HUES64 (cell line): ENCODE data around the gene SARS1.

Experiments used
- H3K27ac ChIP-seq: 2 replicates; pipeline ENCODE4 v1.7.0; 2013; ENCODE audit warnings: low read depth, low read length, inconsistent platforms
- H3K27me3 ChIP-seq: 2 replicates; pipeline ENCODE4 v1.6.1; 2013; ENCODE audit warnings: mild to moderate bottlenecking, low read length; ENCODE audit not compliant: insufficient read depth
- H3K36me3 ChIP-seq: 2 replicates; pipeline ENCODE4 v1.6.1; 2013; ENCODE audit warnings: mild to moderate bottlenecking, low read length; ENCODE audit not compliant: insufficient read depth
- H3K4me1 ChIP-seq: 2 replicates; pipeline ENCODE4 v1.6.1; 2013; ENCODE audit warnings: mild to moderate bottlenecking, low read length, moderate library complexity; ENCODE audit not compliant: insufficient read depth
- H3K4me3 ChIP-seq: 2 replicates; pipeline ENCODE4 v1.5.1; 2013; ENCODE audit warnings: mild to moderate bottlenecking, low read length, moderate library complexity
- H3K9ac ChIP-seq: 2 replicates; pipeline ENCODE4 v1.6.1; 2013; ENCODE audit warnings: mild to moderate bottlenecking, low read depth, low read length
- H3K9me3 ChIP-seq: 2 replicates; pipeline ENCODE4 v1.6.1; 2013; ENCODE audit warnings: low read depth, low read length; ENCODE audit not compliant: insufficient read depth
- WGBS: fragments of 150-250, 120-280 bp; methylation state at CpG from one replicate; pipeline ENCODE4 v1.1.7; 2013; ENCODE audit warnings: missing lambda C conversion rate; 5-methylcytosine and 5-hydroxymethylcytosine counted together

Gene SARS1

DNA sequence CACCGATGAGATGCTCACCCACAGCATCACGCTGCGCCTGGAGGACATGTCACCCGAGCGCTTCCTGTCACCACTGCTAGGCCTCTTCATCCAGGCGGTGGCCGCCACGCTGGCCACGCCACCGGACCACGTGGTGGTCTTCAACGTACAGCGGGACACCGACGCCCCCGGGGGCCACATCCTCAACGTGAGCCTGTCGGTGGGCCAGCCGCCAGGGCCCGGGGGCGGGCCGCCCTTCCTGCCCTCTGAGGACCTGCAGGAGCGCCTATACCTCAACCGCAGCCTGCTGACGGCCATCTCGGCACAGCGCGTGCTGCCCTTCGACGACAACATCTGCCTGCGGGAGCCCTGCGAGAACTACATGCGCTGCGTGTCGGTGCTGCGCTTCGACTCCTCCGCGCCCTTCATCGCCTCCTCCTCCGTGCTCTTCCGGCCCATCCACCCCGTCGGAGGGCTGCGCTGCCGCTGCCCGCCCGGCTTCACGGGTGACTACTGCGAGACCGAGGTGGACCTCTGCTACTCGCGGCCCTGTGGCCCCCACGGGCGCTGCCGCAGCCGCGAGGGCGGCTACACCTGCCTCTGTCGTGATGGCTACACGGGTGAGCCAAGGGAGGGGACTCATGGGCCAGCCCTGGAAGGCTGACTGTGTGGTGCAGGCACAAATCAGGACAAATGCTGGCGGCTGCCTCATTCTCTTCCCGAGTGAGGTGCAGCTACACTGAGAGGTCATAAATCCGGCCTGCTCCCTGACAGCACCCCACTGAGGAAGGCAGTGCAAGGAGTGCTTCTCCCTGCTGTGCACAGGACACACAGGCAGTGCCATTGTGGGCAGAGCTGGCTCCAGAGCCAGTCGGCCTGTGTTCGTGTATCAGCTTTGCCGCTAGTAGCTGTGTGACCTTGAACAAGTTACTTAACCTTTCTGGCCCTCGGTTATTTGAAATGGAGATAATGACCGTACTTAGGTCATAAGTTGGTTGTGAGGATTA is 45.1 kb downstream of the SARS1 start:
- Histone ChIP-seq H3K9me3 (no peaks in the 10 kb centered on the region), H3K9ac (no peak overlapping the region), H3K27me3 (no peaks in the 10 kb centered on the region), H3K4me1 (peaks cover 32% of the 10 kb centered on the region), H3K4me3 (no peak overlapping the region), H3K27ac (no peak overlapping the region), H3K36me3 (peaks cover 14% of the 10 kb centered on the region)
- 94% methylated on average over 69 of the region's 69 CpGs for WGBS

- Histone ChIP-seq H3K4me1 (peaks cover 21% of the 10 kb centered on the region), H3K9ac (no peak overlapping the region), H3K36me3 (peaks cover 19% of the 10 kb centered on the region), H3K4me3 (no peak overlapping the region), H3K27me3 (no peaks in the 10 kb centered on the region), H3K27ac (peak overlapping the region; percentile 55; the same call in 1 of the 2 replicates), H3K9me3 (no peaks in the 10 kb centered on the region)
- WGBS, result 69% methylated on average over 6 of the region's 7 CpGs
These were observed 46.2 kb downstream of the SARS1 start for GRCh38 chr1:109259674-109260557.

- no peak overlapping the region for H3K27ac ChIP-seq
- peaks cover 30% of the 10 kb centered on the region for H3K36me3 ChIP-seq
- 96% methylated on average over 16 of the region's 16 CpGs for WGBS
- H3K9ac ChIP-seq, result no peak overlapping the region
- peaks cover 14% of the 10 kb centered on the region; the same call in 1 of the 2 replicates for H3K4me1 ChIP-seq
- no peaks in the 10 kb centered on the region for H3K9me3 ChIP-seq
- no peak overlapping the region for H3K4me3 ChIP-seq
- H3K27me3 ChIP-seq, result no peaks in the 10 kb centered on the region
These were observed 47.3 kb downstream of the SARS1 start for GRCh38 chr1:109261006-109261405.

DNA sequence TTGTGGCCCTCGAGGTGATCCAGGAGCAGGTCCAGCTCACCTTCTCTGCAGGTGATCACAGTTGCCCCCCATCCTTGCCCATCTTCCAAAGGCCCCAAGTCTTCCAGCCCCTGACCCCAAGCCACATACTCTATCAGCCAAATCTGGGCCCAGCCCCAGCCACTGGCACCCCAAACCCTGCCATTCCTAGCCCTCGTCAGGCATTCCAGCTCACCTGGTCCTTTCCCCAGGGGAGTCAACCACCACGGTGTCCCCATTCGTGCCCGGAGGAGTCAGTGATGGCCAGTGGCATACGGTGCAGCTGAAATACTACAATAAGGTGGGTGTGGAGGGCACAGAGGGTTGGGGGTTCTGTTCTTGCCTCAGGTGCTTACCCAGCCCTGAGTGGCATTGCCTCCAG is 47.9 kb downstream of the SARS1 start:
- Histone ChIP-seq H3K4me1 (peaks cover 14% of the 10 kb centered on the region; the same call in 1 of the 2 replicates), H3K9me3 (no peaks in the 10 kb centered on the region), H3K27me3 (no peaks in the 10 kb centered on the region), H3K9ac (no peak overlapping the region), H3K4me3 (no peak overlapping the region), H3K27ac (no peak overlapping the region), H3K36me3 (peaks cover 32% of the 10 kb centered on the region)
- WGBS, result 97% methylated on average over 6 of the region's 6 CpGs

DNA sequence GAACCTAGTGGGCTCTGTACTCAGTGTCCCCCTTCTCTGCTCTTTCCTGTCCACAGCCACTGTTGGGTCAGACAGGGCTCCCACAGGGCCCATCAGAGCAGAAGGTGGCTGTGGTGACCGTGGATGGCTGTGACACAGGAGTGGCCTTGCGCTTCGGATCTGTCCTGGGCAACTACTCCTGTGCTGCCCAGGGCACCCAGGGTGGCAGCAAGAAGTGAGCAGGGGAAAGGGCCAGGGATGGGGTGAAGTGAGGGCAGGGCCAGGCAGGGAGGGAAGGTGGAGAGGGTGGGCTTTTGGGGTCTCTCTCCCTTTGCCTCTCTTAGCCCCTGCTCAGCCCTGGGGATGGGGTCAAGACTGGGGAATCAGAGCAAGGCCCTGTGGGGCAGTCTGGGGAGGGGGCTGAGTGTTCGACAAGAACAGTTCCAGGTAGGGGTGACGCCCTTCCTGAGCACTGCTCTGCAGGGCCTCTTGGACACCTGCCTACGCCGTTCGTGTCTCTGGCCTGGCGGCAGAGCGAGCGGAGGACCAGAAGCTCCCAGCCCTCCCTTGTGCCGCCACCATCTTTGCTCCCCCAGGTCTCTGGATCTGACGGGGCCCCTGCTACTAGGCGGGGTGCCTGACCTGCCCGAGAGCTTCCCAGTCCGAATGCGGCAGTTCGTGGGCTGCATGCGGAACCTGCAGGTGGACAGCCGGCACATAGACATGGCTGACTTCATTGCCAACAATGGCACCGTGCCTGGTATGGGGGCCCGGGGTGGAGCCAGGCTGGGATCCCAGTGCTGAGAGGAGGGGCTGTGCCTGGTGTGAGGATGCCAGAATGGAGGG is 48.7 kb downstream of the SARS1 start:
- Histone ChIP-seq H3K9ac (no peak overlapping the region), H3K9me3 (no peaks in the 10 kb centered on the region), H3K27me3 (no peaks in the 10 kb centered on the region), H3K4me1 (peaks cover 14% of the 10 kb centered on the region; the same call in 1 of the 2 replicates), H3K4me3 (no peak overlapping the region), H3K27ac (no peak overlapping the region), H3K36me3 (peaks cover 35% of the 10 kb centered on the region)
- 93% methylated on average over 22 of the region's 22 CpGs for WGBS

DNA sequence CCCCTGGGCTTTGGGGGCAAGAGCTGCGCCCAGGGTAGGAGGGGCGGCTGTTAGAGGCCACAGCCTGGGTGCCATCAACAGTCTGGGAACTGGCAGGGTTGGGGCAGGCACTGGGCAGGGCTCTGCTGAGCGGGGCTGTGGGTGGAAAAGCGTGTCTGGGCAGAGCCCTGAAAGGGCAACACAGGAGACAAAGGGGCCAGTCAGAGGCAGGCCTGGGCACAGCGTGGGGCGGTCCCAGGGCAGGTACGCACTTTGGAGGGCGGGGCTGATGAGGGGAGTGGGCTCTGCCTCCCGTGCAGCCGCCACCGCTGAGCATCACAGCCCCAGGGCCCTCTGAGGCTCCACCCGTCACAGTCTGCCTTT is 49.5 kb downstream of the SARS1 start:
- Histone ChIP-seq H3K4me3 (no peak overlapping the region), H3K27me3 (no peaks in the 10 kb centered on the region), H3K4me1 (peaks cover 14% of the 10 kb centered on the region; the same call in 1 of the 2 replicates), H3K36me3 (peaks cover 42% of the 10 kb centered on the region), H3K27ac (no peak overlapping the region), H3K9ac (no peak overlapping the region), H3K9me3 (no peaks in the 10 kb centered on the region)
- WGBS, result 74% methylated on average over 12 of the region's 12 CpGs

DNA sequence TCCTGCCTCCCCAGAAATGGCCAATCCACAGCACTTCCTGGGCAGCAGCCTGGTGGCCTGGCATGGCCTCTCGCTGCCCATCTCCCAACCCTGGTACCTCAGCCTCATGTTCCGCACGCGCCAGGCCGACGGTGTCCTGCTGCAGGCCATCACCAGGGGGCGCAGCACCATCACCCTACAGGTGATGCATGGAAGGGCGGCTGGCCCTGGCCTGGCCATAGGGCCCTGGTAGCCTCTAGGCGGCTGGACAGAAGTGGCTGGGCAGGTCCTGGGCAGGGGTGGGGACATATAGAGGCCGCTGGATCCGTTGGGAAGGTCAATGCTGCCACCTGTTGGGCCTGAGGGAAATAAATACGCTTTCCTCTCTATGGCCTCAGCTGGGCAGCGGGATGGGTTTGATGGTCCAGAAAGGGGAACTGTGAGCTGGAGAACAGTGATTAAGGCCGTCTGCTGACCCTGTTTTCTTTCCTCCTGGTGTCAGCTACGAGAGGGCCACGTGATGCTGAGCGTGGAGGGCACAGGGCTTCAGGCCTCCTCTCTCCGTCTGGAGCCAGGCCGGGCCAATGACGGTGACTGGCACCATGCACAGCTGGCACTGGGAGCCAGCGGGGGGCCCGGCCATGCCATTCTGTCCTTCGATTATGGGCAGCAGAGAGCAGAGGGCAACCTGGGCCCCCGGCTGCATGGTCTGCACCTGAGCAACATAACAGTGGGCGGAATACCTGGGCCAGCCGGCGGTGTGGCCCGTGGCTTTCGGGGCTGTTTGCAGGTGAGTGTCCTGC is 50.1 kb downstream of the SARS1 start:
- Histone ChIP-seq H3K9ac (no peak overlapping the region), H3K27me3 (no peaks in the 10 kb centered on the region), H3K27ac (no peak overlapping the region), H3K4me3 (no peak overlapping the region), H3K36me3 (peaks cover 48% of the 10 kb centered on the region), H3K9me3 (no peaks in the 10 kb centered on the region), H3K4me1 (peaks cover 14% of the 10 kb centered on the region; the same call in 1 of the 2 replicates)
- WGBS, result 60% methylated on average over 29 of the region's 29 CpGs

GRCh38 chr1:109264379-109264755 is 50.6 kb downstream of the SARS1 start:
- H3K4me1 ChIP-seq, result peaks cover 11% of the 10 kb centered on the region; the same call in 1 of the 2 replicates
- H3K27me3 ChIP-seq, result no peaks in the 10 kb centered on the region
- no peak overlapping the region for H3K27ac ChIP-seq
- 87% methylated on average over 9 of the region's 9 CpGs for WGBS
- H3K4me3 ChIP-seq, result no peak overlapping the region
- no peak overlapping the region for H3K9ac ChIP-seq
- H3K36me3 ChIP-seq, result peaks cover 47% of the 10 kb centered on the region
- H3K9me3 ChIP-seq, result no peaks in the 10 kb centered on the region

GRCh38 chr1:109265016-109265415 is 51.3 kb downstream of the SARS1 start:
- Histone ChIP-seq H3K4me3 (no peak overlapping the region), H3K36me3 (peaks cover 51% of the 10 kb centered on the region), H3K9ac (no peak overlapping the region), H3K9me3 (no peaks in the 10 kb centered on the region), H3K27ac (no peak overlapping the region), H3K27me3 (no peaks in the 10 kb centered on the region), H3K4me1 (peaks cover 6% of the 10 kb centered on the region; the same call in 1 of the 2 replicates)
- 91% methylated on average over 4 of the region's 4 CpGs for WGBS

- H3K27ac ChIP-seq, result no peak overlapping the region
- H3K4me3 ChIP-seq, result no peak overlapping the region
- 92% methylated on average over 13 of the region's 13 CpGs for WGBS
- H3K4me1 ChIP-seq, result no peaks in the 10 kb centered on the region
- peaks cover 54% of the 10 kb centered on the region for H3K36me3 ChIP-seq
- H3K9ac ChIP-seq, result no peak overlapping the region
- H3K9me3 ChIP-seq, result no peaks in the 10 kb centered on the region
- no peaks in the 10 kb centered on the region for H3K27me3 ChIP-seq
These were observed 52.1 kb downstream of the SARS1 start for GRCh38 chr1:109265741-109266330.
